A673 (cell line): Measurements from ENCODE around the gene SYNE2. TPM values are rescaled to one million over a fixed set of nuclear protein-coding genes. Genes with fewer than 3 reads are reported as not detected.

ENCODE experiments used
- BruUV-seq: library from RNA; stranded (reverse); fragments of 400-500 nt; replicated peaks from 2 replicates; lab custom pipeline; 2021; lab: Mats Ljungman, UMichigan
- CTCF ChIA-PET: fragments of 300-600 bp; sonication (Branson Sonifier 250); formaldehyde crosslinking; loops from one replicate; lab custom pipeline; 2022; ENCODE audit warnings: antibody characterized with exemption; lab: Charles Lee
- POLR2A ChIA-PET: fragments of 300-600 bp; sonication (Branson Sonifier 250); formaldehyde crosslinking; loops from one replicate; lab custom pipeline; 2022; ENCODE audit warnings: antibody characterized with exemption; ENCODE audit not compliant: low non-redundant PET; lab: Charles Lee
- DNase-seq: peaks from one replicate; pipeline ENCODE4 v3.0.0-alpha.2; 2015; ENCODE audit warnings: low spot score
- H3K27ac ChIP-seq: fragments of 200-600 bp; sonication (generic); 2 replicates; pipeline ENCODE4 v1.5.1; 2016; ENCODE audit warnings: mixed run types, low read depth, mild to moderate bottlenecking, mixed read lengths, antibody characterized with exemption, low read length; ENCODE audit not compliant: poor library complexity, severe bottlenecking
- H3K27me3 ChIP-seq: fragments of 200-600 bp; sonication (generic); replicated peaks from 2 replicates; pipeline ENCODE4 v1.6.1; 2017; ENCODE audit warnings: mixed run types, low read depth, mild to moderate bottlenecking, mixed read lengths, antibody characterized with exemption, low read length; ENCODE audit not compliant: insufficient read depth, poor library complexity
- H3K36me3 ChIP-seq: fragments of 200-600 bp; sonication (generic); 2 replicates; pipeline ENCODE4 v1.6.1; 2016; ENCODE audit warnings: mixed run types, mild to moderate bottlenecking, mixed read lengths, antibody characterized with exemption, low read length; ENCODE audit not compliant: insufficient read depth, poor library complexity, severe bottlenecking
- H3K4me1 ChIP-seq: fragments of 200-600 bp; sonication (generic); 2 replicates; pipeline ENCODE4 v1.6.1; 2017; ENCODE audit warnings: mixed run types, mild to moderate bottlenecking, mixed read lengths, antibody characterized with exemption, low read length; ENCODE audit not compliant: insufficient read depth, poor library complexity, severe bottlenecking
- H3K4me3 ChIP-seq: fragments of 200-600 bp; sonication (generic); 2 replicates; pipeline ENCODE4 v1.5.1; 2016; ENCODE audit warnings: low read depth, mixed run types, mild to moderate bottlenecking, mixed read lengths, low read length; ENCODE audit not compliant: poor library complexity, severe bottlenecking
- H3K9me3 ChIP-seq: fragments of 200-600 bp; sonication (generic); 2 replicates; pipeline ENCODE4 v1.6.1; 2016; ENCODE audit warnings: mixed run types, low read depth, mild to moderate bottlenecking, mixed read lengths, antibody characterized with exemption, low read length; ENCODE audit not compliant: poor library complexity, severe bottlenecking
- EZH2 ChIP-seq: fragments of 200-600 bp; sonication (generic); IDR thresholded peaks from 2 replicates; pipeline ENCODE4 v1.6.1; 2017; ENCODE audit warnings: borderline replicate concordance, low read depth, mild to moderate bottlenecking, mixed read lengths, antibody characterized with exemption, low read length; ENCODE audit not compliant: poor library complexity, severe bottlenecking
- intact Hi-C: fragments of 100-400 bp; cut with micrococcal nuclease; formaldehyde crosslinking; loops from one replicate; pipeline ENCODE4 v1.10.0; 2022; ENCODE audit not compliant: unreplicated experiment
- total RNA-seq: library from RNA; stranded (reverse); gene quantifications from 2 replicates; pipeline ENCODE4 v1.2.3, GENCODE V29; 2021
- TF ChIP-seq, protein P1 (sequence below): fragments of 300-800, 200-600 bp; sonication (generic); conservative IDR thresholded peaks from 2 replicates; pipeline ENCODE4 v1.5.1; 2017; ENCODE audit warnings: low read depth, mild to moderate bottlenecking, antibody characterized with exemption, low read length, moderate library complexity, mixed read lengths

SYNE2 gene
- total RNA-seq, 1 experiment from 2014 or later = 68.2 TPM

DNA sequence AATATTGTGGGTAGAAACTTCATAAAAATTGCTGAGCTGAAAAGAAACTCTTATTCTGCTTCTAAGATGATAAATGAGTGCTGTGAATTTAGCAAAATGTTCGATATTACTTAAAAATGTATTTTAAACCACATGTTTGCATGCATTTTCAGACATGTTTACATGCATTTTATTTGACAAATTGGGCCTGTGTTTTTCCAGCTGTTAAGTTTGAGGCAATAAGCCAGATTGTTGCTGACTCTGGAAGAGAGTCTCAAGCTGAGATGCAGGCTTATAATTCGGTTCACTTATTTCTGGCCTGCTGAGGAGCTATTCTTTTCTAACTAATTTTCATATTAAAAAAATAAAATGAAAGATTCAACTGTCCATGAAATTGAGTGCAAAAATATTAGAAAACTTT is 110.1 kb downstream of the SYNE2 start:
- DNase-seq = no peak
- no peak overlapping the region for H3K27ac ChIP-seq
- BruUV-seq = no TSS peak
- TF ChIP-seq, protein P1, sequence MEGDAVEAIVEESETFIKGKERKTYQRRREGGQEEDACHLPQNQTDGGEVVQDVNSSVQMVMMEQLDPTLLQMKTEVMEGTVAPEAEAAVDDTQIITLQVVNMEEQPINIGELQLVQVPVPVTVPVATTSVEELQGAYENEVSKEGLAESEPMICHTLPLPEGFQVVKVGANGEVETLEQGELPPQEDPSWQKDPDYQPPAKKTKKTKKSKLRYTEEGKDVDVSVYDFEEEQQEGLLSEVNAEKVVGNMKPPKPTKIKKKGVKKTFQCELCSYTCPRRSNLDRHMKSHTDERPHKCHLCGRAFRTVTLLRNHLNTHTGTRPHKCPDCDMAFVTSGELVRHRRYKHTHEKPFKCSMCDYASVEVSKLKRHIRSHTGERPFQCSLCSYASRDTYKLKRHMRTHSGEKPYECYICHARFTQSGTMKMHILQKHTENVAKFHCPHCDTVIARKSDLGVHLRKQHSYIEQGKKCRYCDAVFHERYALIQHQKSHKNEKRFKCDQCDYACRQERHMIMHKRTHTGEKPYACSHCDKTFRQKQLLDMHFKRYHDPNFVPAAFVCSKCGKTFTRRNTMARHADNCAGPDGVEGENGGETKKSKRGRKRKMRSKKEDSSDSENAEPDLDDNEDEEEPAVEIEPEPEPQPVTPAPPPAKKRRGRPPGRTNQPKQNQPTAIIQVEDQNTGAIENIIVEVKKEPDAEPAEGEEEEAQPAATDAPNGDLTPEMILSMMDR = no peak
- TF ChIP-seq EZH2 = no peak
- H3K27me3 ChIP-seq = no peaks in the 10 kb centered on the region
- no peaks in the 10 kb centered on the region for H3K9me3 ChIP-seq
- H3K4me1 ChIP-seq = no peaks in the 10 kb centered on the region
- intact Hi-C loops = no loop called here
- peaks cover 10% of the 10 kb centered on the region for H3K36me3 ChIP-seq
- no peak overlapping the region for H3K4me3 ChIP-seq
- ChIA-PET POLR2A (no interaction called here), CTCF (no interaction called here)

DNA sequence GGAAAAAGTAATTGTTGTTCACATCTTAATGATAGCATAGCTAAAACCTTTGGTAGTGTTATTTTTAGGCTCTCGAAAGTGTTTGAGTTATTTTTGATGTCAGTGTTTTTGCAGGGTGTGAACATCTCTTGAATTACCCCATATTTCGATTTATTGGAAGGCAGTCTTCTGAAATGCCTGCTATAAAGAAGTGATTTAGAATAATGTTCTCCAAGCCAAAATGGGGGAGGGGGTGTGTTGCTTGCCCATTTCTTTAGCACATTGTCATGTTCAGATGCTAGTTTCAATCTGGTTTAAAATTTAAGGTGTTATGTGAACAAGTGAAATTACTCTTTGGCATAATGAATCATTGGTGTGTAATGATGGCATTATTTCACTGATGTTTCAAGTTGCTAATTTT is 110.6 kb downstream of the SYNE2 start:
- Histone ChIP-seq H3K27ac (no peak overlapping the region), H3K4me1 (no peaks in the 10 kb centered on the region), H3K4me3 (no peak overlapping the region), H3K36me3 (peaks cover 10% of the 10 kb centered on the region), H3K9me3 (no peaks in the 10 kb centered on the region), H3K27me3 (no peaks in the 10 kb centered on the region)
- BruUV-seq = no TSS peak
- intact Hi-C loops = no loop called here
- TF ChIP-seq, protein P1 = no peak
- TF ChIP-seq EZH2 = no peak
- POLR2A ChIA-PET = no interaction called here
- DNase-seq = no peak
- CTCF ChIA-PET = no interaction called here

DNA sequence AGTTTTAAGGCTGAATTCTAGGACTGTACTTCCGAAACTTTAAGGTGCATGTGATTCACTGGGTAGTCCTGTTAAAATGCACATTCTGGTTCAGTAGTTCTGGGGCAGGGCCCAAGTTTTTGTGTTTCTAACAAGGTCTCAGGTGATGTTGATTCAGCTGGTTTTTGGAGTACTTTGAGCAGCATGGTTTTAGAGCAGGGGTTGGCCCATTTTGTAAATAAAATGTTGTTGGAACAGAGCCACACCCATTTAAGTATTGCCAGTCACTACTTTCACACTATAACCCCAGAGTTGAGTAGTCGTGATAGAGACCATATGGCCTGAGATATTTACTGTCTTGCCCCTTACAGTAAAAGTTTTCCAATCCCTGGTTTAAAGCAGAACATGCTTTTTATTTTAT is 111.3 kb downstream of the SYNE2 start:
- Histone ChIP-seq H3K27me3 (no peaks in the 10 kb centered on the region), H3K4me1 (no peaks in the 10 kb centered on the region), H3K36me3 (peaks cover 10% of the 10 kb centered on the region), H3K27ac (no peak overlapping the region), H3K4me3 (no peak overlapping the region), H3K9me3 (no peaks in the 10 kb centered on the region)
- ChIA-PET CTCF (no interaction called here), POLR2A (no interaction called here)
- no TSS peak for BruUV-seq
- no peak for TF ChIP-seq EZH2
- TF ChIP-seq, protein P1 = no peak
- no peak for DNase-seq
- intact Hi-C loops = no loop called here
